K562 (cell line): ENCODE results near the gene MSH2. TPM values are rescaled to one million over a fixed set of nuclear protein-coding genes. Genes with fewer than 3 reads are reported as not detected.

Experiments
- ATAC-seq: fragments of 200-7000 bp; cut with Tn5 transposase; 3 replicates; pipeline ENCODE4 v1.9.1; 2020; ENCODE audit warnings: moderate library complexity
- BruUV-seq: library from RNA; stranded (reverse); fragments of 400-500 nt; replicated peaks from 2 replicates; lab custom pipeline; 2021; lab: Mats Ljungman, UMichigan
- CTCF ChIA-PET: fragments of 300-600 bp; formaldehyde crosslinking; extraction: SDS; loops from one replicate; lab custom pipeline; 2021; ENCODE audit warnings: low intra/inter-chr PET ratio; lab: Yijun Ruan, JAX
- POLR2A ChIA-PET: fragments of 300-600, 350-650 bp; sonication (Branson Sonifier 250); formaldehyde crosslinking; extraction: SDS; loops from one replicate; lab custom pipeline; 2021; ENCODE audit warnings: antibody characterized with exemption, inconsistent platforms; lab: Yijun Ruan, JAX
- DNase-seq, 4 experiments: peaks; one replicate each; pipeline versions ENCODE4 v3.0.0 to v3.0.0-alpha.2; 2011 to 2018; ENCODE audit warnings: low spot score in 3 of 4, mixed read lengths in 3 of 4; ENCODE audit errors: extremely low read depth in 1 of 4
- FAIRE-seq: peaks from 2 replicates; lab custom pipeline; 2011; peaks lifted over from hg19 to GRCh38; lab: Jason Lieb, UNC
- H2AFZ ChIP-seq: 2 replicates; pipeline ENCODE4 v1.6.0; 2011; ENCODE audit warnings: low read depth, low read length, control low read depth, inconsistent platforms
- H3K27ac ChIP-seq: fragments of 200-600 bp; 3 replicates; pipeline ENCODE4 v1.8.0; 2011; ENCODE audit warnings: low read depth, mild to moderate bottlenecking, control low read depth, inconsistent platforms, low read length, moderate library complexity, mixed read lengths; ENCODE audit errors: extremely low read depth
- H3K27me3 ChIP-seq, 2 experiments: fragments of 300-600 bp in 1 of 2; 2 replicates in 1 of 2; 3 replicates in 1 of 2; pipeline versions ENCODE4 v1.6.0 to v1.8.0; 2011; ENCODE audit warnings: inconsistent platforms in 2 of 2, low read length in 2 of 2, mild to moderate bottlenecking in 1 of 2, mixed read lengths in 1 of 2, moderate library complexity in 1 of 2; ENCODE audit not compliant: control insufficient read depth in 2 of 2, insufficient read depth in 2 of 2
- H3K36me3 ChIP-seq: fragments of 300-600 bp; 3 replicates; pipeline ENCODE4 v1.8.0; 2011; ENCODE audit warnings: mild to moderate bottlenecking, low read length, inconsistent platforms; ENCODE audit not compliant: control insufficient read depth, insufficient read depth
- H3K4me1 ChIP-seq, 2 experiments: fragments of 200-600 bp in 1 of 2; replicated peaks in 1 of 2; 2 replicates in 1 of 2; 3 replicates in 1 of 2; pipeline versions ENCODE4 v1.5.1 to v1.8.0; 2011; ENCODE audit warnings: inconsistent platforms in 2 of 2, low read length in 2 of 2, mild to moderate bottlenecking in 1 of 2, mixed read lengths in 1 of 2, moderate library complexity in 1 of 2; ENCODE audit not compliant: control insufficient read depth in 2 of 2, insufficient read depth in 2 of 2
- H3K4me2 ChIP-seq: 2 replicates; pipeline ENCODE4 v1.6.1; 2011; ENCODE audit warnings: low read length, control low read depth, inconsistent platforms, mixed read lengths; ENCODE audit not compliant: insufficient read depth
- H3K4me3 ChIP-seq: fragments of 200-600 bp; sonication (generic), shearing (Covaris generic); 2 replicates; pipeline ENCODE4 v1.5.1; 2016; ENCODE audit warnings: control low read depth, inconsistent platforms
- H3K79me2 ChIP-seq: fragments of 200-600 bp; 3 replicates; pipeline ENCODE4 v1.8.0; 2011; ENCODE audit warnings: low read length, inconsistent platforms; ENCODE audit not compliant: control insufficient read depth, insufficient read depth
- H3K9ac ChIP-seq, 2 experiments: 2 replicates each; pipeline versions ENCODE4 v1.6.0 to v1.6.1; 2011; ENCODE audit warnings: low read depth in 2 of 2, low read length in 2 of 2, control low read depth in 1 of 2, inconsistent platforms in 1 of 2, mild to moderate bottlenecking in 1 of 2, mixed read lengths in 1 of 2; ENCODE audit not compliant: insufficient read depth in 1 of 2
- H3K9me1 ChIP-seq: one replicate; pipeline ENCODE4 v1.6.0; 2011; ENCODE audit warnings: inconsistent platforms, mild to moderate bottlenecking, low read length, moderate library complexity; ENCODE audit not compliant: control insufficient read depth, insufficient read depth
- H3K9me3 ChIP-seq: replicated peaks from 2 replicates; pipeline ENCODE4 v1.5.1; 2011; ENCODE audit warnings: low read depth, low read length, inconsistent platforms; ENCODE audit not compliant: control insufficient read depth, insufficient read depth
- H4K20me1 ChIP-seq: replicated peaks from 2 replicates; pipeline ENCODE4 v1.6.1; 2011; ENCODE audit warnings: low read length, inconsistent platforms, mixed read lengths; ENCODE audit not compliant: control insufficient read depth, insufficient read depth
- CBFA2T3 ChIP-seq: fragments of 450-650 bp; IDR thresholded peaks from 2 replicates; pipeline ENCODE4 v1.6.1; 2017
- CBX8 ChIP-seq: fragments of 200-600 bp; sonication (generic); IDR thresholded peaks from 2 replicates; pipeline ENCODE4 v1.6.1; 2012; ENCODE audit warnings: borderline replicate concordance, mixed run types, low read depth, mild to moderate bottlenecking, moderate library complexity, mixed read lengths, low read length, control low read depth, inconsistent platforms; ENCODE audit not compliant: poor library complexity, severe bottlenecking; ENCODE audit errors: extremely low read depth
- FOXJ2 ChIP-seq: fragments of 200-800 bp; sonication (Bioruptor generic); IDR thresholded peaks from 2 replicates; pipeline ENCODE4 v1.6.1; 2016; ENCODE audit warnings: missing genetic modification characterization, missing compliant biosample characterization
- IRF2 ChIP-seq: sonication (generic); formaldehyde crosslinking; IDR thresholded peaks from 2 replicates; pipeline ENCODE4 v1.8.1; 2022; ENCODE audit warnings: mild to moderate bottlenecking, missing genetic modification reagents
- TAL1 ChIP-seq: fragments of 450-650 bp; IDR thresholded peaks from 2 replicates; pipeline ENCODE4 v1.6.1; 2016; ENCODE audit warnings: mild to moderate bottlenecking
- ZNF384 ChIP-seq: IDR thresholded peaks from 2 replicates; pipeline ENCODE4 v1.6.1; 2012; ENCODE audit warnings: low read depth, low read length, improper control_type of control experiment
- in situ Hi-C: fragments of 300-500 bp; cut with MboI; formaldehyde crosslinking; loops from 4 replicates; pipeline ENCODE4 v1.15.0; 2018; ENCODE audit warnings: inconsistent platforms, mixed read lengths
- intact Hi-C: fragments of 100-400 bp; cut with micrococcal nuclease; formaldehyde crosslinking; loops from 2 replicates; pipeline ENCODE4 v1.14.2; 2022
- polyA plus RNA-seq, 8 experiments: library from polyadenylated mRNA; depleted of rRNA in 4 of 8; stranded (reverse) in 5 of 8; unstranded in 3 of 8; fragments of >200 nt; fragmentation: Nextera tagmentation in 2 of 8; fragmentation: Illumina TruSeq in 1 of 8; extraction: Ambion mirVana in 2 of 8; extraction: Trizol in 1 of 8; gene quantifications; 2 replicates each; pipeline versions ENCODE4 v1.2.1 to v1.2.3, GENCODE V29; 2011 to 2014; ENCODE audit warnings: inconsistent platforms in 1 of 8, missing spikeins in 1 of 8
- total RNA-seq, 7 experiments: library from RNA; depleted of rRNA in 6 of 7; stranded (reverse); fragments of >200 nt in 6 of 7; fragmentation: Illumina TruSeq in 2 of 7; extraction: Trizol in 2 of 7; gene quantifications; 2 replicates each; pipeline versions ENCODE4 v1.2.1 to v1.2.3, GENCODE V29; 2011 to 2021; ENCODE audit warnings: low replicate concordance in 1 of 7
- TF ChIP-seq, protein P1 (sequence below): fragments of 450-650 bp; IDR thresholded peaks from one replicate; pipeline ENCODE4 v1.6.1; 2018; ENCODE audit warnings: mild to moderate bottlenecking, moderate library complexity; ENCODE audit not compliant: partially characterized antibody
- TF ChIP-seq, protein P2 (sequence below): sonication (generic); formaldehyde crosslinking; IDR thresholded peaks from 2 replicates; pipeline ENCODE4 v1.8.0; 2023; ENCODE audit warnings: mild to moderate bottlenecking, missing genetic modification reagents
- TF ChIP-seq, protein P3 (sequence below), 2 experiments: fragments of 450-650 bp in 1 of 2; sonication (generic) in 1 of 2; formaldehyde crosslinking; conservative IDR thresholded peaks; 2 replicates each; pipeline versions ENCODE4 v1.4.0 to v1.8.1; 2020 to 2022; ENCODE audit warnings: mild to moderate bottlenecking in 1 of 2, missing genetic modification reagents in 1 of 2

MSH2 gene
- total and polyA plus RNA-seq, 9 of the 15 experiments (the other 6 are each of a cell fraction or from before 2014, with no cell fraction given), result 51.8 to 139 (median 113) TPM

DNA sequence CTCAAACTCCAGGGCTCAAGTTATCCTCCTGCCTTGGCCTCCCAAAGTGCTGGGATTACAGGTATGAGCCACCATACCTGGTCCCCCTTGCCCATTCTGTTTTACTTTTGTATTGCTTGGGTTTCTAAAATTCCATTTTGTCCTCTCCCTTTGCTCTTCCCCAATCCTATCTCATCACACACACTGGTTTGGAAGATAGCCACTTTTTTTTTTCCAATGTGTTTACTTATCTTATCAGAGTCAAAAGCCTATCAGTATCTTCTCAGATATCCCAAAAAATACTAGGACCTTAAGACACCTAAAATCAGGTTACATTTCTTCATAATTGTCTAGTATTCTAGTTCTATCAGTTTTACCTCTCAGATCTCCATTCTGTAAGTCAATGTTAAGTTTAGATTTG lies 56.1 kb downstream of the MSH2 start (continued):
- TF ChIP-seq, protein P1, sequence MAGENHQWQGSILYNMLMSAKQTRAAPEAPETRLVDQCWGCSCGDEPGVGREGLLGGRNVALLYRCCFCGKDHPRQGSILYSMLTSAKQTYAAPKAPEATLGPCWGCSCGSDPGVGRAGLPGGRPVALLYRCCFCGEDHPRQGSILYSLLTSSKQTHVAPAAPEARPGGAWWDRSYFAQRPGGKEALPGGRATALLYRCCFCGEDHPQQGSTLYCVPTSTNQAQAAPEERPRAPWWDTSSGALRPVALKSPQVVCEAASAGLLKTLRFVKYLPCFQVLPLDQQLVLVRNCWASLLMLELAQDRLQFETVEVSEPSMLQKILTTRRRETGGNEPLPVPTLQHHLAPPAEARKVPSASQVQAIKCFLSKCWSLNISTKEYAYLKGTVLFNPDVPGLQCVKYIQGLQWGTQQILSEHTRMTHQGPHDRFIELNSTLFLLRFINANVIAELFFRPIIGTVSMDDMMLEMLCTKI, result no peak
- TF ChIP-seq CBFA2T3 (peak; percentile 72), ZNF384 (peak; percentile 50; the same call in 1 of the 2 replicates), FOXJ2 (tag) (0 out of 2 replicates have a peak, but pooled peaks have one; percentile 36), TAL1 (peak; percentile 56)
- TF ChIP-seq, protein P2, sequence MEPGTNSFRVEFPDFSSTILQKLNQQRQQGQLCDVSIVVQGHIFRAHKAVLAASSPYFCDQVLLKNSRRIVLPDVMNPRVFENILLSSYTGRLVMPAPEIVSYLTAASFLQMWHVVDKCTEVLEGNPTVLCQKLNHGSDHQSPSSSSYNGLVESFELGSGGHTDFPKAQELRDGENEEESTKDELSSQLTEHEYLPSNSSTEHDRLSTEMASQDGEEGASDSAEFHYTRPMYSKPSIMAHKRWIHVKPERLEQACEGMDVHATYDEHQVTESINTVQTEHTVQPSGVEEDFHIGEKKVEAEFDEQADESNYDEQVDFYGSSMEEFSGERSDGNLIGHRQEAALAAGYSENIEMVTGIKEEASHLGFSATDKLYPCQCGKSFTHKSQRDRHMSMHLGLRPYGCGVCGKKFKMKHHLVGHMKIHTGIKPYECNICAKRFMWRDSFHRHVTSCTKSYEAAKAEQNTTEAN (CRISPR knock-in tag), result no peak

DNA sequence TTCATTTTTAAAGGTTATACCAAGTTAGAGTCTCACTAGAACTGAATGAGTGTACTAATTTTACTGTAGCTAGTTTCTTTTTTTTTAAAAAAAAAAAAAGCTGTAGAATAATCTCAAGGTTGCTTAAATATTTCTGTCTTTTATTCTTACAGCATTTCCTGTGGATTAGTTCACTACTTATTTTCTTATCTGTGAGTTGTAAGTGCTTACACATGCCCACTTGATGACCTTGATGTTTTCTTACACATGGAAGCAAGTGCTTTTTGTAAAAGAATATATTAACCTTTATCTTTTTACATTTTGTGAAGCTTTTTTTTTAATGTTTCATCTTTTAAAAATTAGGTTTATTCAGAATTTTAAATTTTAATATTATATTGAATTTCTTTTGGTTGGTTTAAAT lies 57.8 kb downstream of the MSH2 start:
- no TSS peak for BruUV-seq
- Histone ChIP-seq H3K9ac (no peak overlapping the region), H3K4me1 (peaks cover 2 to 3% of the 10 kb centered on the region in 2 experiments; a peak in 3 of 5 replicates), H3K4me3 (no peak overlapping the region), H3K27me3 (no peaks in the 10 kb centered on the region), H3K4me2 (no peak overlapping the region), H3K9me1 (no peaks in the 10 kb centered on the region), H3K36me3 (peaks cover 61% of the 10 kb centered on the region), H3K9me3 (no peaks in the 10 kb centered on the region), H3K27ac (no peak overlapping the region), H3K79me2 (0 out of 3 replicates have a peak, but pooled peaks cover 5% of the 10 kb centered on the region), H4K20me1 (no peaks in the 10 kb centered on the region), H2AFZ (no peak overlapping the region)
- intact Hi-C loops, result no loop called here
- in situ Hi-C loops, result no loop called here
- ATAC-seq (no peak), FAIRE-seq (no peak), DNase-seq (no peak)
- ChIA-PET CTCF (interaction anchor here (0.6 kb wide), 1 partner anchor 46 kb away, joined by 6 read pairs; no protein-coding TSS in a partner anchor), POLR2A (no interaction called here)
- TF ChIP-seq CBX8 (no peak), IRF2 (CRISPR knock-in tag) (no peak)
- TF ChIP-seq, protein P3, sequence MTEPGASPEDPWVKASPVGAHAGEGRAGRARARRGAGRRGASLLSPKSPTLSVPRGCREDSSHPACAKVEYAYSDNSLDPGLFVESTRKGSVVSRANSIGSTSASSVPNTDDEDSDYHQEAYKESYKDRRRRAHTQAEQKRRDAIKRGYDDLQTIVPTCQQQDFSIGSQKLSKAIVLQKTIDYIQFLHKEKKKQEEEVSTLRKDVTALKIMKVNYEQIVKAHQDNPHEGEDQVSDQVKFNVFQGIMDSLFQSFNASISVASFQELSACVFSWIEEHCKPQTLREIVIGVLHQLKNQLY (CRISPR knock-in tag; conservative IDR thresholded peaks at IDR 0.05), result no peak
